ENCODE results near the gene NTM. TPM values are rescaled to one million over a fixed set of nuclear protein-coding genes. Genes with fewer than 3 reads are reported as not detected.

NTM gene
- total RNA-seq, 4 donors from 2014 or later = 1.4 to 5.7 TPM; not detected in 2

DNA sequence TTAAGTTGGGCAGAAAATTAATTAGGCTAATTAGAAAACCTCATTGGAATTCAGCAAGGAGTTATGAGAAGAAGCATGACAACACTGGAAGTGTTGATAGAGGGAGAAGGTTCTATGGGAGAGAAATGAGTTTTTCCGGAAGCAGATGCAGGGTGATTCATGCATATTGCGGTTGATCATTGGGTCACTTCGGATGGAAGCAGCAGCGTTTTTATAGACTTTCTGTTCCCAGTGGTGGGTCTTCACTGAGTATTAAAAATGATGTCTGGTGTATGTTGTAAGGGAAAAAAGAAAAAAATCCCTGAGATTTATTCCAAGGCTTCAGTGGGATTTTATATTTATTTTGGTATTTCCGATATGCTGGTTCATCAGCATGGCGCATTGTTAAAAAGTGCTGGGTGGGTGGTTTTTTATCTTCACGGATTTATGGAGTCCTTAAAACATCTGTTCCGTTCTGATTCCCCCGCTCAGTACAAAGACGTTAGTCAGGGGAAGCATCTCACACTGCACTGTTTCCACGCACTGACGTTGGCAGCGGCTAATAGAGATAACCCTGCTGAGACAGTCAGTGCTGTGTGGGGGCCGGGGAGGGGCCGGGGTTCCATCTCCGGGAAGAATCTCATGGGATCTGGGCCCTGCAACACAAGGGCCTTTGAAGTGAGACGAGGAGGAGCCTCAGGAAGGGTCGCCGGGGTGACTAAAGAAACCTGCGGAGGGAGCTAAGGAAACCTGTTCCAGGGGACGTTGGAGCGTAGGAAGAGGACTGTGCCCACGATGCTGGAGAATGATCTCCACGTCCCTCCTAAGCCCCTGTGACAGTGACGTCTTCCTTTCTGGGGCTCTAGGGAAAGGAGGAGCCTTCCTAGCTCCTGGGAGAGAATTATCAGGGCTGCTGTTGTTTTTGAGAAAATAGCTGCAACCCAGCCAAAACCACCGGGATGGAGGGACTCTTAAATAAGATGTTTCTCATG lies 390.0 kb downstream of the NTM start:
- no peak overlapping the region for H3K4me3 ChIP-seq
- no peak overlapping the region for H3K27ac ChIP-seq
- no peaks in the 10 kb centered on the region for H3K4me1 ChIP-seq
- H3K9me3 ChIP-seq = no peaks in the 10 kb centered on the region
- no peaks in the 10 kb centered on the region for H3K27me3 ChIP-seq
- TF ChIP-seq, protein P1, sequence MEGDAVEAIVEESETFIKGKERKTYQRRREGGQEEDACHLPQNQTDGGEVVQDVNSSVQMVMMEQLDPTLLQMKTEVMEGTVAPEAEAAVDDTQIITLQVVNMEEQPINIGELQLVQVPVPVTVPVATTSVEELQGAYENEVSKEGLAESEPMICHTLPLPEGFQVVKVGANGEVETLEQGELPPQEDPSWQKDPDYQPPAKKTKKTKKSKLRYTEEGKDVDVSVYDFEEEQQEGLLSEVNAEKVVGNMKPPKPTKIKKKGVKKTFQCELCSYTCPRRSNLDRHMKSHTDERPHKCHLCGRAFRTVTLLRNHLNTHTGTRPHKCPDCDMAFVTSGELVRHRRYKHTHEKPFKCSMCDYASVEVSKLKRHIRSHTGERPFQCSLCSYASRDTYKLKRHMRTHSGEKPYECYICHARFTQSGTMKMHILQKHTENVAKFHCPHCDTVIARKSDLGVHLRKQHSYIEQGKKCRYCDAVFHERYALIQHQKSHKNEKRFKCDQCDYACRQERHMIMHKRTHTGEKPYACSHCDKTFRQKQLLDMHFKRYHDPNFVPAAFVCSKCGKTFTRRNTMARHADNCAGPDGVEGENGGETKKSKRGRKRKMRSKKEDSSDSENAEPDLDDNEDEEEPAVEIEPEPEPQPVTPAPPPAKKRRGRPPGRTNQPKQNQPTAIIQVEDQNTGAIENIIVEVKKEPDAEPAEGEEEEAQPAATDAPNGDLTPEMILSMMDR (IDR thresholded peaks at IDR 0.05) = no peak
- TF ChIP-seq POLR2A (IDR thresholded peaks at IDR 0.05) = no peak
- no peak for DNase-seq
- intact Hi-C loops (cut with DNase I; ENCODE audit: low total_unique reads) = no loop called here
- H3K36me3 ChIP-seq = no peaks in the 10 kb centered on the region

DNA sequence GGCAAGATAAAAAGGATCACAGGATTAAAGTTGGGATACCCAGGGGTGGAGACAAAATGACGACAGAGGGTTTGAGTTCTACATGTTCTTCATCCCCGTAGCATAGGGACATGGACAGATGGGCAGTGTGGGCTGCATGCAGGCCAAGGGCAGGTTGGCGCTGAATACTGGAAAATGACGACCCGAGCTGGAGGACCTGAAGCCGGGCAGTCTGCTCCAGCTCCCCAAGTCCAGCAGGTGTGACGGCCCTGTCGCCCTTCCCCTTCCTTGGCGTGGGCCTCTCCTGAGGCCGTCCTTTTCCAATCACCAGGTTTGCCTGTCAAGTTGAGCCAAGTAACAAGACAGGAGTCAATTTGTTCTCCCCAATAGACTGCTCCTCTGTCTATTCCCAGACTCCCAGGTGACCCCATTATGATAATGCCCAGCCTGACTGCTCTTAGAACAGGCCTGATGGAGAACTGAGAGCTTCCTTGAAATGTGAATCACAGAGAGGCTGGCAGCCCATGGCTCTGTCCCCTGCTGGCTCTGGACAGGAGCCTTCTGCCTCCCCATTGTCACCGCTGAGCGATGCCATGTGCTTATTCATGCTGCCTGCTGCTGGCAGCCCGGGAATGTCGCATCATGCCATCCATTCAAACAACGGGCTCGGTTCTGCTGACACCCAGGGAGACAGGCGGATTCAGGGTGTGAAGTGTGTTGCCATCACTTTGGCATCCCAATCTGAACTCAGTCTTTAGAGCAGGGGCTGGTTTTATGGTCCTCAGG lies 392.1 kb downstream of the NTM start:
- no peaks in the 10 kb centered on the region for H3K9me3 ChIP-seq
- no peak overlapping the region for H3K4me3 ChIP-seq
- no peaks in the 10 kb centered on the region for H3K36me3 ChIP-seq
- TF ChIP-seq, protein P1 (IDR thresholded peaks at IDR 0.05) = no peak
- no peak for DNase-seq
- H3K4me1 ChIP-seq = no peaks in the 10 kb centered on the region
- intact Hi-C loops (cut with DNase I; ENCODE audit: low total_unique reads) = no loop called here
- no peaks in the 10 kb centered on the region for H3K27me3 ChIP-seq
- no peak overlapping the region for H3K27ac ChIP-seq

- H3K4me1 ChIP-seq = no peaks in the 10 kb centered on the region
- intact Hi-C loops (cut with DNase I; ENCODE audit: low total_unique reads) = no loop called here
- TF ChIP-seq, protein P1 (IDR thresholded peaks at IDR 0.05) = no peak
- TF ChIP-seq POLR2A (IDR thresholded peaks at IDR 0.05) = no peak
- no peaks in the 10 kb centered on the region for H3K27me3 ChIP-seq
- no peak overlapping the region for H3K27ac ChIP-seq
- no peaks in the 10 kb centered on the region for H3K9me3 ChIP-seq
- DNase-seq = no peak
- H3K4me3 ChIP-seq = no peak overlapping the region
- H3K36me3 ChIP-seq = no peaks in the 10 kb centered on the region
Observed at GRCh38 chr11:131763193-131763890, 392.9 kb downstream of the NTM start.

DNA sequence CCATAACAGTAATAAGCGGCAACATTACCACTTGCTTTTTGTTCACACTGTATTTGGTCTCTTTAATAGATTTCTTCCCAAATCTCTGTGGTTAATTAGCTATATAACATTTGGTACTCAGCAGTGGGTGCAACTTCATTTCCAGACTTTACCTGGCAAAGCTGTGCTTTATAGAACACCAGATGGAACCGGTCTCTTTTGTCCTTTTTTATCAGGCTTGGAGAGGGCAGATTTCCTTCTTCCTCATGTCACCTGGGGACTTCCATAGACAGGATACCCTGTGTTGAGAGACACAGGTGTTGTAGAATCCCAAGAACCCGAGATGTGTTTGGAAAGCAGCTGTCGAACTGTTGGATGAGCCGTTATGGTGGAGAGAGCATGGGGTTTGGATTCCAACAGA lies 393.7 kb downstream of the NTM start:
- H3K36me3 ChIP-seq = no peaks in the 10 kb centered on the region
- H3K4me1 ChIP-seq = no peaks in the 10 kb centered on the region
- no peak overlapping the region for H3K4me3 ChIP-seq
- no peak for TF ChIP-seq POLR2A (IDR thresholded peaks at IDR 0.05)
- TF ChIP-seq, protein P1 (IDR thresholded peaks at IDR 0.05) = no peak
- intact Hi-C loops (cut with DNase I; ENCODE audit: low total_unique reads) = no loop called here
- no peak for DNase-seq
- H3K9me3 ChIP-seq = no peaks in the 10 kb centered on the region
- no peak overlapping the region for H3K27ac ChIP-seq
- no peaks in the 10 kb centered on the region for H3K27me3 ChIP-seq

All from uterus (tissue), 4 donors.